GM19452 (cell line): Measurements from ENCODE around the gene BAIAP3.
"Not testable (repeated sequence)": the region's sequence is repeated elsewhere in the genome, so short reads cannot be mapped to it uniquely, and the experiment has no call there.

ENCODE experiments used
- ATAC-seq: cut with Tn5 transposase; IDR thresholded peaks from one replicate; pipeline ENCODE4 v1.9.1; 2021; ENCODE audit not compliant: unreplicated experiment

The BAIAP3 gene, protein sequence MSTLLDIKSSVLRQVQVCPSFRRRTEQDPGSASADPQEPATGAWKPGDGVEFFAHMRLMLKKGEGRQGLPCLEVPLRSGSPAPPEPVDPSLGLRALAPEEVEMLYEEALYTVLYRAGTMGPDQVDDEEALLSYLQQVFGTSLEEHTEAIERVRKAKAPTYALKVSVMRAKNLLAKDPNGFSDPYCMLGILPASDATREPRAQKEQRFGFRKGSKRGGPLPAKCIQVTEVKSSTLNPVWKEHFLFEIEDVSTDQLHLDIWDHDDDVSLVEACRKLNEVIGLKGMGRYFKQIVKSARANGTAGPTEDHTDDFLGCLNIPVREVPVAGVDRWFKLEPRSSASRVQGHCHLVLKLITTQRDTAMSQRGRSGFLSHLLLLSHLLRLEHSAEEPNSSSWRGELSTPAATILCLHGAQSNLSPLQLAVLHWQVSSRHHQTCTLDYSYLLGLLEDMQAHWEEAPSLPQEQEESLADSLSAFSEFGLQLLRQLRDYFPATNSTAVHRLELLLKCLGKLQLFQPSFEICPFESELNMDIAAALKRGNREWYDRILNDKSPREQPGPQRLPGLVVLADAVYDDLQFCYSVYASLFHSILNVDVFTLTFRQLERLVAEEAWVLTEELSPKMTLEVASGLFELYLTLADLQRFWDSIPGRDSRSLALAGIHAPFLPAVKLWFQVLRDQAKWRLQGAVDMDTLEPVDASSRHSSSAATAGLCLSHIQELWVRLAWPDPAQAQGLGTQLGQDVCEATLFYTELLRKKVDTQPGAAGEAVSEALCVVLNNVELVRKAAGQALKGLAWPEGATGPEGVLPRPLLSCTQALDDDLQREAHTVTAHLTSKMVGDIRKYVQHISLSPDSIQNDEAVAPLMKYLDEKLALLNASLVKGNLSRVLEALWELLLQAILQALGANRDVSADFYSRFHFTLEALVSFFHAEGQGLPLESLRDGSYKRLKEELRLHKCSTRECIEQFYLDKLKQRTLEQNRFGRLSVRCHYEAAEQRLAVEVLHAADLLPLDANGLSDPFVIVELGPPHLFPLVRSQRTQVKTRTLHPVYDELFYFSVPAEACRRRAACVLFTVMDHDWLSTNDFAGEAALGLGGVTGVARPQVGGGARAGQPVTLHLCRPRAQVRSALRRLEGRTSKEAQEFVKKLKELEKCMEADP

DNA sequence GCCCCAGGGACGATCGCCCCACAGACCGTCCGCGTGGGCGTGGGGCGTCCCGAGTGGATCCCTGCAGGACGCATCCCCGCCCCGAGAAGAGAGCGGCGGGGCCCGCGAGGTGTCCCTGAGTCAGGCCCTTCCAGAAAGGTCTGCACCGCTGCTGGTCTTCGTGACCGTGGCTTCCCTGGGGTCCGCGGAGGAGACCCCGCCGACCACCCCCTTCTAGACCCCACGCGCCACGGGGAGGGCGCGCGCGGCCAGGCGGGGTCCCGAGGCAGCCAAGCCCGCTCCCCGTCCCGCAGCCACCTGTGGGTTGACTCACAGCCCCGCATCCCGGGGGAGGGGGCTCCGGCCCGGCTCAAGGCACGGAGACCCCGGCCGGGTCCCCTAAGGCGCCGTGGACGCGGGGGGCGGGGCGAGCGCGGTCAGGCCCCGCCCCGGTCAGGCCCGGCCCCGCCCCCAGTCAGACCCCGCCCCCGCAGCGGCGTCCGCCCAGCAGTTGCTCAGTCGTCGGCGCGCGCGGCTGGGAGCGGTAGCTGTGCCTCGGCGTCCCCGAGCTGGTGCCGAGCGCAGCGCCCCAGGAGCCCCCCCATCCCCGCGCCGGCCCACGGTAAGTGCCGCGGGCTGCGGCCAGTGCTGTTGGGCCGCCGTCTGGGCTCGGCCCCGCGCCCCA, at the start of gene BAIAP3:
BAIAP3 (plus strand) TSS at position 497 of the 664 bp plus-strand sequence. CDS start 4,905 bp downstream, outside the sequence.
- ATAC-seq = no peak

DNA sequence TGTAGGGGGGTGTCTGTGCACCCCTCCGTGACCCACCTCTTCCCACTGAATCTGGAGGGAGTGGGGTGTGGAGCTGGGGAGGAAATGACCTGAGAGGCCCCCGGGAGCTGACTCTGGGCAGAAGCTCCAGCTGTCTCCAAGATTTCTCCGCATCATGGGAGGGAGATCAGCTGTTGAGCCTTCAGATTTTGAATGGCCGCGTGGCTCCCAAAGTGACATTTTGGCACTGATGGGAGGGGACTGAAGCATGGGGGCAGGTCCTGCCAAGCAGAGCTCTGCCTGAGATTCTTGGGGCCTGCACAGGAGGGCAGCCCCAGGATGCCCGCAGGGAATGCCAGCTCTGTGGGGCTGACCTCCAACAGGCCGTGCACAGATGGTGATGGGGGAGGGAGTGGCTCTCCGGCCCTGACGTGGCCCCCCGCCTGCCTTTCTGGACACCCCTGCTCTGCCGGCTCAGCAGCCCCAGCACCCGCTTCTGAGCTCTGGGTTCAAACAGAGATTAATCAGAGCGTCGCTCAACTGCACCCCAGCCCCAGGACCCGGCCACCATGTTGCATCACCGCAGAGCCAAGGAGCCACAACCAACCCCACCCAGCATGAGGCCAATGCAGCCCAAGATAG, 49.3 kb upstream of the BAIAP3 start:
- no peak for ATAC-seq

DNA sequence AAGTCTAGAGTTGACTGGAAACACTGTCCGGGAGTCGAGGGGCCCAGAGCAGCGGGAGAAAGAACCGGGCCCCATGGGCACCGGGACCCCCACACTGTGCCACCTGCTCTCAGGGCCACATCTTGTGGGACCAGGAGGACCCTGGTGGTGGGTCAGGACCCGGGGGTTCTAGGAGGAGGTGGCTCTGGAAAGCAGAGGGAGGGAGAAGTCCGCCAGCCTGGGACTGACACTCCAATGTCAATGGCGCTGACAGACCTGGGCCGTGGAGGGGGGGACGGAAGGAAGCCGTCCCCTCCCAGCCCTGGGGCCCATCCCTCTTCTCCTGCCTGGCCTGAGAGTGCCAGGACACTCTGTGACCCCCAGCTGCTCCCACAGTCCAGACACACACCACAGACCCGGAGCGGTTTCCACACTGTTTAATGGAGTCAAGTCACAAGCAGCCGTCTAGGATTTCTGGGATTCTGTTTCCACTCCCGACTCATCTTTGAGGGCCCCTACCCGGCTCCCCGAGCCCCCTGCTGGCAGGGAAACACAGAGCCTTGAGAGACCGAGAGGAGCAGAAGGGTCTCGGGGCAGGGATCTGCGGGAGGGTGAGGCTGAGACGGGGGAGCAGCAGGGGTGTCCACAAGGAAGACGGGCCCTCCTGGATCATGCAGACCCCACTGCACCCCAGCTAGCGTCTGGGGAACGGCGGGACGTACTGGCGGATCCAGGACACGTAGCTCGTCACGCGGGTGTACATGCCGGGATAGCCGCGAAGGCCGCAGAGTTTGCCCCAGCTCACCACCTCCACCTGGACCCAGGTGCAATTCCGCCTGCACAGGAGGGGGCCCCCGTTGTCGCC, 47.6 kb upstream of the BAIAP3 start:
- no peak for ATAC-seq

DNA sequence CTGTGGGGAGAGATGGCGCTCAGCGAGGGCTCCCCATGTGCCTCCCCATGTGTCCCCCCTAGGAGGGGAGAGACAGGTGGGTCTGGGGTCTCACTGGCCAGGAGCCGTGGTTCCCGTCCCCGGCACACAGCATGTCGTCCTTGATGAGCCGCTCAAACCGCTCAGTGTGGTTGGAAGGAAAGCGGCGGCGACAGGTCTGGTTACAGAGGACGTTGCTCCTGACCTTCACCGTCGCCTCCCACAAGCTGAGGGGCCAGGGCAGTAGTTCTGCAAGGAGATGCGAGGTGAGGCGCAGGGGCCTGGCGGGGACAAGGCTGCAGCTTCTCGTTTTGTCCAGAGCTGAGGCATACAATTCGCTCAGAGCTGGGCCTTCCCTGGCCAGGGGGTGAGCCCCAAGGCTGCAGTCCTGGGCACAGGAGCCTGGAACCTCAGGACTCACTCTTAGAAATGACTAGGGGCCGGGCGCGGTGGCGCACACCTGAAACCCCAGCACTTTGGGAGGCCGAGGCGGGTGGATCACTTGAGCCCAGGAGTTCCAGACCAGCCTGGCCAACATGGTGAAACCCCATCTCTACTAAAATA, 46.8 kb upstream of the BAIAP3 start:
- ATAC-seq = no peak

DNA sequence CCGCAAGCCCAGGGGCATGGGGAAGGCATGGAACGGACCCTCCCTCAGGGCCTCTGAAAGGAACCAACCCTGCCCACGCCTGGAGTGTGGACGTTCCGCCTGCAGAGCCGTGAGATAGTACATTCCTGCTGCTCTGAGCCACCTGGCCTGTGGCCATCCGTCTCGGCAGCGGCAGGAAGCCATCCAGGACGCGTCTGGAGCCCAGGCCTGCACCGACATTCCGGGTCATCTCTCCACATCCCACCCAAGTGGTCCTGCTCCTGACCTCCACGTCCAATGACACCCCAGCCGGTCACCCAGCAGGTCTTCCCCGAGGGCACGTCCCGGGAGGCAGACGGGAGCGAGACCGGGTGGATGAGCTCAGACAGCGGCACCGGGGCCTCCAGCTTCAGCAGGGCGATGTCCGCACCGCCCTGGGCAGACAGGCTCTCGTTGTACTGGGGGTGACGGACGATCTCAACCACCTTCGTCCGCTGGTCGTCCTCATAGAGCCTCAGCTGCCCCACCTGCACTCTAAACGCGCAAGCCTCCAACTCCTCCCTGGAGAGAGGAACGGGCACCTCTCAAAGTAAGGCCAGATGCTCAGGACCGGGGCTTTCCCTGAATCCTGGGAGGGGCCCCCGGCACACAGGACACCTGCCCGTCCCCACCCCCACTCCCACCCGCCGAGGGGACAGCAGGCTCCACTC, 45.3 kb upstream of the BAIAP3 start:
- ATAC-seq = no peak

DNA sequence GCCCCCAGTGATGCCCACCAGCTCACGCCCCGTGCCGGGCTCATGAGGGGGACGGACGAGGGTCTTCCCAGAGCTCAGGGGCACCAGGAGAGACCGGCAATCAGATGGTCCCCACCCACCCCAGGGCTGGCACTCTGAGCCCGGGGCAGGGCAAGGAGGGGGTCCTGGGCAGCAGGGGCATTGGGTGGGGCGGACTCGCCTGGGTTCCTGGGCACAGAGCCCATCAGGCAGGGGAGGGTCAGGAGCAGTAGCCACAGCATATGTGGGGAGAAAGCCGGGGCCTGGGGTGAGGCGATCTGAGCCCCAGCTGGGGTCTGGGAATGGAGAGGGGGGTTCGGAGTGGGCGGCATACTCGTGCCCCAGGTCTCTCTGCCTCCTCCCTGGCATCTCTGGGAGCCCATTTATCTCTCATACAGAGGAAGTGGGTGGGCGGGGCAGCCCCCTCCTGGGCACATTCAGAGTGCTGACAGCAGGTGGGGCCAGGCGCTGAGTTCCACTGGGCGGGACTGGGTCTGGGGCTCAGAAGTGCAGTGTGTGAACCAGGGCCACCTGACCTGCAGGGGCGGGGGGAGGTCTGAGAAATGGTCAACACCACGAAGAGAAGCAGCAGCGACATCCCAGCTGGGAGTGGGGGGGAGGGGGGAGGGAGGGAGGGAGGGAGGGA, 44.5 kb upstream of the BAIAP3 start:
- ATAC-seq = no peak

DNA sequence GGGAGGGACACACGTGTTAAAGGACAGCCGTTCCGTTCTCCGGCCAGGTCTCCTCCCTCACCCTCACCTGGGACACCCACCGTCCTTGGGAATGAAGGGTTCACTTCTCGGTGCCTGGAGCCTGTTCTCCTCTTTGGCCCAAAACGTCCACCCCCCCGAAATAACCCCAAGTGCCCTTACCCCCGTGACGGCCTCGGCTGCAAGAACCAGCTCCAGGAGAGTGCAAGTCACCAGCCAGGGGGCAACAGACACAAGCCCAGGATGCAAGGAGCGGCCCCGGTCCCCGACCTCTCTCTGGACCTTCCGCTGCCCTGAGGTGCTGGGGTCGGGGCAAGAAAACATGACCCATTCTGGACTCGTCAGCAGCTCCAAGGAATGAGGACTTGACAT, 44.0 kb upstream of the BAIAP3 start:
- no peak for ATAC-seq

DNA sequence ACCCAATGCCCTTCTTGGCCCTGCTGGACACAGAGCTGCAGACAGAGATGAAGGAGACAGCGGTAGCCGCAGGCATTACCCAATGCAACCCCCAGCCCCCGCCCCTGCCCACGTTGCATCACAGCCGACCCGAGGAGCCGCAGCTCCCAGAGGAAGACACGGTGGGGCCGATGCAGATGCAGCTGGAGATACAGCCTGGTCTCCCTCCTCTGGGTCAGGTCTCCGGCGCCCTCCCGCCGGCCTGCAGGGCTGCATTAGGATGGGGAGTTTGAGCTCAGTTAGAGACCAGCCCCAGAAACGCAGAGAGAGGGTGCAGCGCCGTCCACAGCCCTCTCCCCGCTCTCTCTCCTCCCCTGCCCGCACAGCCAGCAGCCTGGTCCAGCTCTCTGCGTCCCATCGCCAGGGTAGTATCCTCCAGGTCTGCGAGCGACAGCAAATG, 43.4 kb upstream of the BAIAP3 start:
- no peak for ATAC-seq

DNA sequence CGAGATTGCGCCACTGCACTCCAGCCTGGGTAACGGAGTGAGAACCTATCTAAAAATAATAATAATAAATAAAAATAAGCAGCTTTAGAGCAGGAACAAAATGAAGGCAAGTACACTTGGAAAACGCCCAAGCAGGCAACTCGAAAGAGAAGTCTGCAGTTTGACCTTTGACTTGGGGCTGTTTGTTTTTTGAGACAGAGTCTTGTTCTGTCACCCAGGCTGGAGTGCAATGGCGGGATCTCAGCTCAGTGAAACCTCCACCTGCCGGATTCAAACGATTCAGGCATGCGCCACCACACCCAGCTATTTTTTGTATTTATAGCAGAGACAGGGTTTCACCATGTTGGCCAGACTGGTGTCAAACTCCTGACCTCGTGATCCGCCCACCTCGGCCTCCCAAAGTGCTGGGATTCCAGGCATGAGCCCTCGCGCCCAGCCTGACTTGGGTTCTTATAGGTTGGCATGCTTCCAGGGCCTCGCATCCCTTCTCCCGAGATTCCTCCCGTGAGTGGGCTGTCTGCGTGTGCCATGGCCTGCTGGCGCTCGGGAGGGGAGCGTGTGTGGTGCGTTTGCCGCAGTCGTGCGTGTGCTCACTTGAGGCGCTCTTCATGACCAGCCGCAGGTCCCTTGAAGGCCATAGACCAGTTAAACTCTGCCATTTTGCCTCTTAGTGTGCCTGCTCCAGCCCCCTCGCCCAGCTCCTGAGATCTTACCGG, 42.4 kb upstream of the BAIAP3 start:
- ATAC-seq = no peak

DNA sequence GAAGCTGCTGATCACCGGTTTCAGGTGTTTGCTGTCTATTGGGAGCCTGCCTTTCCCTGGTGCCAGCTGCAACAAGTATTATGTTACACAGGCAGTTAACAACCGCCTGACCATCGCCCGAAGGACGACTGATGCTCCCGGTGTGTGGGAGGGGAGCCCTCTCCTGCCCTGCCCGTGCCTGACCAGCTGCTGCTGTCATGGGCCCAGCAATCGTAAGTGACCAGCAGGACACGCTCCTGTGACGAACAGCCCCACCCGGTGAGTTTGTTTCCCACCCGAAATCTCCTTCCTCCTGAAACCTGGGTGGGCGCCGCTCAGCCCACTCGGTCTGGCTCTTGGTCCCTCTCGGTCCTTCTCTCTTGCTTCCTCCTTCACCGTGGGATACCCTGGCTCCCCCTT, 41.9 kb upstream of the BAIAP3 start:
- no peak for ATAC-seq

DNA sequence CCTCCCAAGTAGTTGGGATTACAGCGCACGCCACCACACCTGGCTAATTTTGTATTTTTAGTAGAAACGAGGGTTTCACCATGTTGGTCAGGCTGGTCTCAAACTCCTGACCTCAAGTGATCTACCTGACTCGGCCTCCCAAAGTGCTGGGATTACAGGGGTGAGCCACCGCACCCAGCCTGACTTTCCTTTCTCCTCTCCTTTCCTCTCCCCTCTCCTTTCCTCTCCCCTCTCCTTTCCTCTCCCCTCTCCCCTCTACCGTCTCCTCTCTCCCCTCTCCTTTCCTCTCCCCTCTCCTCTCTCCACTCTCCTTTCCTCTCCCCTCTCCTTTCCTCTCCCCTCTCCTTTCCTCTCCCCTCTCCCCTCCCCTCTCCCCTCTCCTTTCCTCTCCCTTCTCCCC, 41.2 kb upstream of the BAIAP3 start:
- not testable (repeated sequence) for ATAC-seq

DNA sequence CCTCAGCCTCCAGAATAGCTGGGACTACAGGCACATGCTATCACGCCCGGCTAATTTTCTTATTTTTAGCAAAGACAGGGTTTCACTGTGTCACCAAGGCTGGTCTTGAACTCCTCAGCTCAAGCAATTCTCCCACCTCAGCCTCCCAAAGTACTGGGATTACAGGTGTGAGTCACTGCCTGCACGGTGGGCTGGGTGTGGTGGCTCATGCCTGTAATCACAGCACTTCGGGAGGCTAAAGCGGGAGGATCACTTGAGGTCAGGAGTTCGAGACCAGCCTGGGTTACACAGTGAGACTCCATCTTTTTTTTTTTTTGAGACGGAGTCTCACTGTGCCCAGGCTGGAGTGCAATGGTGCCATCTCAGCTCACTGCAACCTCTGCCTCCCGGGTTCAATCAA, 40.6 kb upstream of the BAIAP3 start:
- ATAC-seq = not testable (repeated sequence)

DNA sequence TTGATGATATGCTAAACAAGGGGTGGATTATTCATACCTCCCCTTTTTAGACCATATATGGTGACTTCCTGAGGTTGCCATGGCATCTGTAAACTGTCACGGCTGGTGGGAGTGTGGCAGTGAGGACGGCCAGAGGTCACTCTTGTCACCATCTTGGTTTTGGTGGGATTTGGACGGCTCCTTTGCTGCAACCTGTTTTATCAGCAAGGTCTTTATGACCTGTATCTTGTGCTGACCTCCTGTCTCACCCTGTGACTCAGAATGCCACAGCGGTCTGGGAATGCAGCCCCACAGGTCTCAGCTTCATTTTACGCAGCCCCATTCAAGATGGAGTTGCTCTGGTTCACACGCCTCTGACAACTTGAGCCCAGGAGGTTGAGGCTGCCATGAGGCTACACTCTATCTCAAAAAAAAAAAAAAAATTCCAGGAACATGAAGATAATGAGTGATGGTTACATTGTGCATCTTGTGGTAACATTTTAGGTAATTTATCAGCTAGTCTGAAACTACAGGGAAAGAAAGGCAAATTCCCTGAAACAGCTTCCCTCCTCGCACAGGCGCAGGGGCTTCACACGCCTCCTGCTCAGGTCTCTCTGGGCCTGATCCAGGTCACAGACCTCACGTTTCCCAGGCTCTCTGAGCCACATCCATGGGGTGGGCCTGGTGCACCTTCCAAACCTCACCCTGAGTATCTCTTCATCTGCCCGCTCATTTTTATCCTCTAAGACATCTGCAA, 39.4 kb upstream of the BAIAP3 start:
- ATAC-seq = no peak

DNA sequence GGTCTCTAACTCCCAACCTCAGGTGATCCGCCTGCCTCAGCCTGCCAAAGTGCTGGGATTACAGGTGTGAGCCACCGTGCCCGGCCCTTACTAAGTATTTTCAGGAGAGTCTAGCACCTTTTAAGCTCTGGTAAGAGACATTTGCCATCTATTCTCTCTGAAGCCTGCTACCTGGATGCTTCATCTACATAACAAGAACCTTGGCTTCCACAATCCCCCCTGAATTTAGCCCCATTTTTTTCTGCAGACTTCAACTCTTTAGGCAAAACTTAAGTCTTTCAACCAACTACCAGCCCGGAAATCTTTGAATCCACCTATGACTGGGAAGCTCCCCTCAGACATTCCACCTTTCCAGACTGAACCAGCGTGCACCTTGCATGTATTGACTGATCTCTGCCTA, 38.0 kb upstream of the BAIAP3 start:
- no peak for ATAC-seq

DNA sequence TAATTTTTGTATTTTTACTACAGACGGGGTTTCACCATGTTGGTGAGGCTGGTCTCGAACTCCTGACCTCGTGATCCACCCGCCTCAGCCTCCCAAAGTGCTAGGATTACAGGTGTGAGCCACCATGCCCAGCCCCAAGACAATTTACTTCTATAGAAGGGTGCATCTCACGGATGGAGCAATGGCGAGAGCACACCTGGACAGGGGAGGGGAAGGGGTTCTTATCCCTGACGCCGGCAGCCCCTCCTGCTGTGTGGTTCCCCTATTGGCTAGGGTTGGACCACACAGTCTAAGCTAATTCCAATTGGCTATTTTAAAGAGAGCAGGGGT, 36.8 kb upstream of the BAIAP3 start:
- not testable (repeated sequence) for ATAC-seq

DNA sequence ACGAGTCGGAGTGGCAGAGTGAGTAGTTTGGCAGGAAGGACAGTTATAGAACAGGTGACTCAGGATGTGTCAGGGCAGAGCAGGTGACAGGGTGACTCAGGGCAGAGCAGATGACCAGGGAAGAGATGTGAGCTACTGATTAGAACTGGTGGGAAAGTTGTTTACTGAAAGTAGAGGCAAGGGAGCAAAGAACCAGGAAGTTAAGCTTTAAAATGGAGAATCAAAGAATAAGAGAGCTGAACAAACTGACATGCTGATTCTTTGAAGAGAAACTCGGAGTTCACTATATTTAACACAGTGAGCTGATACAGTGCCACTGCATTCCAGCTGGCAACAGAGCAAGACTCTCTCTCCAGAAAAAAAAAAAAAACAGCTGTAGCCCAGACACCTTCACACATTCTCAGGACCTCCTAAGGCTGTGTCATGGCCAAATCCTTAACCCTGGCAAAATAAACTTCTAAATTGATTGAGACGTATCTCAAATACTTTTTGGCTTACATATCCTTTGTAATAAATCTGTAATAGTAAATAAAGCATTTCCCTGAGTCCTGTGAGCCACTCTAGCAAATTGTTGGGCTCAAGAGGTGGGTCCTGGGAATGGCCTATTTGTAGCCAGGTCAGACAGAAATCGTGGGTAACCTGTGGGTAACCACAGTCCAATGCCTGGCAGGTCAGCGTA, 36.3 kb upstream of the BAIAP3 start:
- ATAC-seq = no peak
